HG02759 (cell line): ENCODE measurements around the gene HSPA1B.

ENCODE experiments used
- ATAC-seq: cut with Tn5 transposase; IDR thresholded peaks from one replicate; pipeline ENCODE4 v1.9.1; 2021; ENCODE audit warnings: mild to moderate bottlenecking, moderate library complexity; ENCODE audit not compliant: unreplicated experiment

Gene HSPA1B

GRCh38 chr6:31877125-31877650 lies 49.6 kb downstream of the HSPA1B start:
- ATAC-seq: no peak

DNA sequence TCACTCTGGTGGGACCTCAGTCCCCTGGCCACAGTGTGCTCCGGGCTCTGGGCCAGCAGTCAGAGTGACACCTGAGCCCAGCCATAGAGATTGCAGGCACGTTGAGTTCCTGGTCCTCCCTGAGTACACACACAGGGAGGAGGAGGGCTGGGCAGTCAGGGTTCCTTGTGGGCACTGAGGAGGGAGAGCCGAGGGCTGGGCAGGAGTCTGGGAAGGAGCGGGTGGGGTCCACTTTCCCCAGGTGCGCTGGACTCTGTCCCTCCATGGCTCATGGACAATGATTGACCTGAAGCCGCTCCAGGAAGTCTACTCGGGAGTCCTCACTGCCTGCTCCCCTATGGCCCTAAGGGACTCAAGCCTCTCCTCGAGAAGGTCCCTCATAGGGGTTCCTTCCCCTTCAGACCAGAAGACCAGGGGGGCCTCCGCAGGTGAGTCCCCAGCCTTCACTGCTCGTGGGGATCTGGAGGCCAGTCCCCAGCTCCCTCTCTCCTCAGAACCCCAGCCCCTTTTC lies 50.2 kb downstream of the HSPA1B start:
- ATAC-seq: no peak

DNA sequence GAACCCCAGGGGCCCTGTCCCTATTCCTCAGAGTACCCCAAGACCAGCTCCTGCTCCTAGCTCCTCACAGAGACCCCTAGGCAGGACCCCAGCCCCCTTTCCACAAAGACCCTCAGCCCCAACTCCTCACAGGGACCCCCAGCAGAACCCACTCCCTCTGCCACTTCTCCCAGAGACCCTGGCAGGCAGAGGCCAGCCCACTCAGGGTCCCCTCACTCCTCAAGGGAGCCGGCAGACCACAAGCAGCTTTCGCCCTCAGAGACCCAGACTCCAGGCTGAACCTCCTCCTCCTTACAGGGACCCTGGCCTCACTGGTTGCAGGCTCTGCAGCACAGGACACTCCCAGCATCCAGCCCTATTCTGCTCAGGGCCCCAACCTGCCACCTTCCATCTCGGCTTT lies 50.7 kb downstream of the HSPA1B start:
- ATAC-seq: no peak

DNA sequence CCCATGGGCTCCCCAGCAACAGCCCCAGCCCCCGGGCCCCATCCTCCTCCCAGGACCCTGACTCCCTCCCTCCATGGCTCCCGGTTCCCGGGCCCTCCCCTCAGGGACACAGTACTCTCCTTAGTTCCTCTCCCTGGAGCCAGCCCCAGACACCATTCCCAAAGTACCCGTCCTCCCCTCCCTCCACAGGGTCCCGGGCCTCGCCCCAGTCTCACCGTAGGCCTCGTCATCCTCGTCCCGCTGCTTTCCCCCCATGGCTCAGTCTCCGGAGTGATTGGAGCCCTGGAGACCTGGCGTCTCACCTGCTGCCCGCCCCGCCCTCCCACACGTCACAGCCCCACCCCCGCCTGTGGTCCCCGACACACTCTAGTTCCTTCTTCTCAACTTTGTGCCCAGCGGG lies 51.2 kb downstream of the HSPA1B start, which contains the start of gene SLC44A4:
Gene SLC44A4 (minus strand): TSS at position 272 of the 400 bp plus-strand sequence. CDS start 17 bp downstream, at position 255.
- no peak for ATAC-seq

- no peak for ATAC-seq
These were observed 51.6 kb downstream of the HSPA1B start for GRCh38 chr6:31879143-31879542.
